Endodermal cell (in vitro differentiated cells): ENCODE results near the gene BARX1. TPM values are rescaled to one million over a fixed set of nuclear protein-coding genes. Genes with fewer than 3 reads are reported as not detected.

Experiments used
- DNase-seq: peaks from one replicate; pipeline ENCODE4 v3.0.0-alpha.2; 2017
- H3K27ac ChIP-seq: 2 replicates; pipeline ENCODE4 v1.5.1; 2013; ENCODE audit warnings: mild to moderate bottlenecking, low read depth, low read length, moderate library complexity
- H3K27me3 ChIP-seq: 2 replicates; pipeline ENCODE4 v1.6.1; 2013; ENCODE audit warnings: mild to moderate bottlenecking, low read length, moderate library complexity; ENCODE audit not compliant: insufficient read depth, control insufficient read depth, poor library complexity, severe bottlenecking
- H3K36me3 ChIP-seq: 2 replicates; pipeline ENCODE4 v1.7.0; 2013; ENCODE audit warnings: mild to moderate bottlenecking, low read length, moderate library complexity; ENCODE audit not compliant: control insufficient read depth, insufficient read depth
- H3K4me1 ChIP-seq: one replicate; pipeline ENCODE4 v1.7.0; 2013; ENCODE audit warnings: low read length; ENCODE audit not compliant: control insufficient read depth, insufficient read depth
- H3K4me3 ChIP-seq: 2 replicates; pipeline ENCODE4 v1.5.1; 2013; ENCODE audit warnings: mild to moderate bottlenecking, low read length, moderate library complexity
- H3K9ac ChIP-seq: 2 replicates; pipeline ENCODE4 v1.6.1; 2013; ENCODE audit warnings: mild to moderate bottlenecking, low read length, moderate library complexity; ENCODE audit not compliant: poor library complexity, severe bottlenecking; ENCODE audit errors: extremely low read depth
- H3K9me3 ChIP-seq: 2 replicates; pipeline ENCODE4 v1.6.1; 2013; ENCODE audit warnings: mild to moderate bottlenecking, low read length, moderate library complexity; ENCODE audit not compliant: control insufficient read depth
- H3K27ac Mint-ChIP-seq: 2 replicates; pipeline ENCODE4 v1.8.0; 2020; ENCODE audit warnings: mixed read lengths
- H3K27me3 Mint-ChIP-seq: 2 replicates; pipeline ENCODE4 v1.8.0; 2021; ENCODE audit warnings: mild to moderate bottlenecking, mixed read lengths; ENCODE audit not compliant: insufficient read depth
- H3K36me3 Mint-ChIP-seq: 2 replicates; pipeline ENCODE4 v1.8.0; 2020; ENCODE audit warnings: low read depth, mixed read lengths
- H3K4me1 Mint-ChIP-seq: 2 replicates; pipeline ENCODE4 v1.8.0; 2020; ENCODE audit warnings: mixed read lengths
- H3K4me3 Mint-ChIP-seq: 2 replicates; pipeline ENCODE4 v1.8.0; 2020; ENCODE audit warnings: mild to moderate bottlenecking, moderate library complexity, mixed read lengths
- H3K9me3 Mint-ChIP-seq: 2 replicates; pipeline ENCODE4 v1.8.0; 2020; ENCODE audit warnings: mild to moderate bottlenecking, mixed read lengths
- CTCF ChIP-seq: fragments of 200-600 bp; sonication (generic); conservative IDR thresholded peaks from 2 replicates; pipeline ENCODE4 v1.5.0; 2021; ENCODE audit warnings: antibody characterized with exemption, mild to moderate bottlenecking
- WGBS, 2 experiments: methylation state at CpG; one replicate each; pipeline versions ENCODE4 v1.1.5 to v1.1.7; 2013; ENCODE audit warnings: missing lambda C conversion rate in 2 of 2, mixed read lengths in 1 of 2; ENCODE audit not compliant: insufficient coverage in 1 of 2, insufficient read length in 1 of 2; 5-methylcytosine and 5-hydroxymethylcytosine counted together
- total RNA-seq, 2 donors: library from RNA; stranded (reverse); fragmentation: NEBNext Ultra II Directional in 1 of 2; extraction: Animal tissue kit (Norgen Biotek cat#: 25700) in 1 of 2; gene quantifications; 2 replicates in 1 of 2; 3 replicates in 1 of 2; pipeline ENCODE4 v1.2.1, GENCODE V29; 2021

Gene BARX1
- total RNA-seq, 2 donors from 2014 or later, result 0.35 TPM; not detected in 1

- DNase-seq, result peak; percentile 60
- TF ChIP-seq CTCF, result no peak
- no peak overlapping the region for H3K27ac Mint-ChIP-seq
Observed at GRCh38 chr9:93968451-93969327, 13.5 kb upstream of the BARX1 start.

GRCh38 chr9:93967020-93967803 is 12.1 kb upstream of the BARX1 start:
- no peaks in the 10 kb centered on the region for H3K4me1 ChIP-seq
- peaks cover 6% of the 10 kb centered on the region for H3K27me3 ChIP-seq
- Mint-ChIP-seq H3K4me1 (peaks cover 4% of the 10 kb centered on the region), H3K4me3 (no peak overlapping the region), H3K27ac (no peak overlapping the region), H3K27me3 (peaks cover 12% of the 10 kb centered on the region), H3K36me3 (no peaks in the 10 kb centered on the region), H3K9me3 (peaks cover 8% of the 10 kb centered on the region)
- no peak for DNase-seq
- H3K4me3 ChIP-seq, result no peak overlapping the region
- TF ChIP-seq CTCF, result no peak
- 94 to 100% methylated on average over 3 to 13 of the region's 13 CpGs for WGBS, 2 experiments
- H3K9me3 ChIP-seq, result no peaks in the 10 kb centered on the region
- H3K27ac ChIP-seq, result no peak overlapping the region
- no peaks in the 10 kb centered on the region for H3K36me3 ChIP-seq
- no peak overlapping the region for H3K9ac ChIP-seq

More at GRCh38 chr9:93968451-93969327, 13.5 kb upstream of the BARX1 start:
- H3K36me3 Mint-ChIP-seq, result no peaks in the 10 kb centered on the region
- H3K4me3 Mint-ChIP-seq, result no peak overlapping the region
- peaks cover 8% of the 10 kb centered on the region for H3K27me3 Mint-ChIP-seq
- Histone ChIP-seq H3K9ac (no peak overlapping the region), H3K4me1 (no peaks in the 10 kb centered on the region), H3K9me3 (no peaks in the 10 kb centered on the region), H3K36me3 (no peaks in the 10 kb centered on the region), H3K27me3 (no peaks in the 10 kb centered on the region), H3K4me3 (no peak overlapping the region), H3K27ac (no peak overlapping the region)
- peaks cover 2% of the 10 kb centered on the region for H3K4me1 Mint-ChIP-seq
- H3K9me3 Mint-ChIP-seq, result peaks cover 23% of the 10 kb centered on the region
- WGBS, 2 experiments, result 92 to 94% methylated on average over 18 to 25 of the region's 25 CpGs

- no peaks in the 10 kb centered on the region for H3K36me3 ChIP-seq
- no peak overlapping the region for H3K9ac ChIP-seq
- H3K4me1 ChIP-seq, result no peaks in the 10 kb centered on the region
- H3K4me1 Mint-ChIP-seq, result peaks cover 4% of the 10 kb centered on the region
- DNase-seq, result peak; percentile 87
- H3K27ac ChIP-seq, result no peak overlapping the region
- WGBS, 2 experiments, result 76 to 78% methylated on average over 7 to 11 of the region's 11 CpGs
- no peaks in the 10 kb centered on the region for H3K36me3 Mint-ChIP-seq
- no peak overlapping the region for H3K4me3 ChIP-seq
- H3K27me3 Mint-ChIP-seq, result peaks cover 19% of the 10 kb centered on the region
- peaks cover 2% of the 10 kb centered on the region for H3K9me3 Mint-ChIP-seq
- H3K4me3 Mint-ChIP-seq, result no peak overlapping the region
- H3K27me3 ChIP-seq, result peaks cover 18% of the 10 kb centered on the region
- H3K9me3 ChIP-seq, result no peaks in the 10 kb centered on the region
- TF ChIP-seq CTCF, result peak; percentile 73
- H3K27ac Mint-ChIP-seq, result no peak overlapping the region
Observed at GRCh38 chr9:93965830-93966577, 10.8 kb upstream of the BARX1 start.
